Cardiac fibroblast (primary cell): ENCODE measurements around the gene TIMP4.

Experiments
- DNase-seq, 2 donors: peaks; one replicate each; pipeline versions ENCODE4 v3.0.0 to v3.0.0-alpha.2; 2010; ENCODE audit warnings: low read depth in 2 of 2
- H3K4me3 ChIP-seq, 2 donors: replicated peaks in 1 of 2; 1 replicate in 1 of 2; 2 replicates in 1 of 2; pipeline ENCODE4 v1.5.1; 2011; ENCODE audit warnings: low read depth in 2 of 2, low read length in 2 of 2, mild to moderate bottlenecking in 2 of 2, moderate library complexity in 1 of 2
- TF ChIP-seq, protein P1 (sequence below): IDR thresholded peaks from one replicate; pipeline ENCODE4 v1.5.1; 2011; ENCODE audit warnings: low read depth, mild to moderate bottlenecking, low read length, inconsistent platforms

The TIMP4 gene

DNA sequence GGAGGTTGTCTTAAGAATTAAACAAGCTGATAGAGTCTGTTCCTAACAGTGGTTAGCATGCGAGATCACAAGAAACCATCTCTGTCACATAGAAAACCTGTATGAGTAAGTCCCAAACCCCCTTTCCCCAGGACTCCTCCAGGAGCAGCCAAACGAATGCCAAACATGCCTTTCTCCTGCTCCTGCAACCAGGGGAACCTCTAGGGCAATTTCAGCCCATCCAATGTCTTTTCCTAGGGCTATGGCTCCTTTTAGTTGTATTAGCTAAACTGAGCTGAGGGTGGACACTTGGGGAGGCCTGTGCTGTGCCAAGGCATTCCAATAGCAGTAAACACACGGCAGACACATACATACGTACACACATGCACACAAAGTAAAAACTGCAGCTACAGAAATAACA is 36.5 kb upstream of the TIMP4 start:
- TF ChIP-seq, protein P1, sequence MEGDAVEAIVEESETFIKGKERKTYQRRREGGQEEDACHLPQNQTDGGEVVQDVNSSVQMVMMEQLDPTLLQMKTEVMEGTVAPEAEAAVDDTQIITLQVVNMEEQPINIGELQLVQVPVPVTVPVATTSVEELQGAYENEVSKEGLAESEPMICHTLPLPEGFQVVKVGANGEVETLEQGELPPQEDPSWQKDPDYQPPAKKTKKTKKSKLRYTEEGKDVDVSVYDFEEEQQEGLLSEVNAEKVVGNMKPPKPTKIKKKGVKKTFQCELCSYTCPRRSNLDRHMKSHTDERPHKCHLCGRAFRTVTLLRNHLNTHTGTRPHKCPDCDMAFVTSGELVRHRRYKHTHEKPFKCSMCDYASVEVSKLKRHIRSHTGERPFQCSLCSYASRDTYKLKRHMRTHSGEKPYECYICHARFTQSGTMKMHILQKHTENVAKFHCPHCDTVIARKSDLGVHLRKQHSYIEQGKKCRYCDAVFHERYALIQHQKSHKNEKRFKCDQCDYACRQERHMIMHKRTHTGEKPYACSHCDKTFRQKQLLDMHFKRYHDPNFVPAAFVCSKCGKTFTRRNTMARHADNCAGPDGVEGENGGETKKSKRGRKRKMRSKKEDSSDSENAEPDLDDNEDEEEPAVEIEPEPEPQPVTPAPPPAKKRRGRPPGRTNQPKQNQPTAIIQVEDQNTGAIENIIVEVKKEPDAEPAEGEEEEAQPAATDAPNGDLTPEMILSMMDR = no peak
- H3K4me3 ChIP-seq = no peak overlapping the region
- DNase-seq = peak in 1 of 2 donors; percentile 19

DNA sequence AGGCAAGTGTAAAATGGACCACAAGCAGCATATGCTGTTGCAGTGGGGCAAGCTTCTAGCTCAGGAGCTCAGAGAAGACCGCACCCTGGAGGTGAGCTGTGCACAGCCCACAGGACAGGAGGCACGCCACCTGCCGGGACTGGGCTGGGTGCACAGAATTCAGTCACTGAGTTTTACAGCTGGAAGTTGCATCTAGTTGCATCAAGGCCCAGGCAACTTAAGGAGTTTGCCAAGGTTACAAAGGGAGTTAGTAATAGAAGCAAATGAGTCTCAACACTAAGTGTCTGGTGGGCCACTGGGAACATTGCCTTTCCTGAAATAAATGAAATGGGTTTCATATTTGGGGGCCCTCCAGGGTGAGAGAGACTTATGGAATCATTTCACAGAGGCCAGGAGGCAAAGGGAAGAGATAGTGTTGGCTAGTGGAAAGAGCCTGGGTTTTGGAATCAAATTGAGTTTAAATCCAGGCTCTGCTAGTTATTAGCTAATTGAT is 36.0 kb upstream of the TIMP4 start:
- no peak overlapping the region for H3K4me3 ChIP-seq
- TF ChIP-seq, protein P1 = no peak
- peak; percentile 39 to 58 for DNase-seq

DNA sequence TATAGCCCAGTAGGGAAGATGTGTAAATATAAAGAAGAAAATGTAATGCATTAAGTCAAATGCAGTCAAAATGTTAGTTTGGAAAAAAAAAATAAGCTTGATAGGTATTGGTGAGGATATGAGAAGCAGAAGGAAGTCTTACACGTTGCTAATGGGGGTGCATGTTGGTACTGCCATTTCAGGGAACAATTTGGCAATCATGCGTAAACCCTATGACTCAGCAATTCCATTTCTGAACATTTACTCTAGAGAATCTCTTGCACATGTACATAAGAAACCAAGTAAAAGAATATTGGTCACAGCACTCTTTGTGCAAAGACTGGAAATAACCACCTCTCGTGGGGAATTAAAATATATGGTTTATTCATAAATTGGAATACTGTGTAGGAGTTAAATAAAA is 35.5 kb upstream of the TIMP4 start:
- TF ChIP-seq, protein P1 = no peak
- H3K4me3 ChIP-seq = no peak overlapping the region
- peak; percentile 94 to 96 for DNase-seq

GRCh38 chr3:12193485-12194165 is 34.9 kb upstream of the TIMP4 start:
- DNase-seq = peak; percentile 97 to 99
- TF ChIP-seq, protein P1 = no peak
- H3K4me3 ChIP-seq = no peak overlapping the region

- H3K4me3 ChIP-seq = no peak overlapping the region
- no peak for DNase-seq
- TF ChIP-seq, protein P1 = no peak
These were observed 34.2 kb upstream of the TIMP4 start for GRCh38 chr3:12192655-12193484.

DNA sequence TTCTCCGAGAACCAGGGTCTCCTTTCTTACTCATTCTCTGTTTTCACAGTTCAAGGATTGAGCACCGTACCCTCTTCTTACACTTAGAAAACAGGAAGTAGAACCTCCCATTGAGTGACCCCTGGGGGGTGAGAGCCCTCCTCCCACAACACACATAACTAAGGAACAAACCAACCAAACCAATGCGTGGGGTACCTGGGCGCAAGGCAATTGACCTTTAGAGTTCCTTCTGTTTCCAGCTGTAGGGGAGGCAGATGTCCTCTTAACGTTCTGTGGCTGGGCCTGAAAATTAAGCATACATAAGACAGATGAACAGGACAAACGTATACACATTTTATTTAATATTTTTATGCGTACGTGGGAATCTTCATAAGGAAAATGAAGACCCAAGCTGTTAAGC is 33.5 kb upstream of the TIMP4 start:
- DNase-seq = no peak
- TF ChIP-seq, protein P1 = no peak
- no peak overlapping the region for H3K4me3 ChIP-seq
